Hepatocyte (in vitro differentiated cells): Measurements from ENCODE around the gene CRX.

Experiments used
- CTCF ChIP-seq: fragments of 200-600 bp; sonication (generic); IDR thresholded peaks from 2 replicates; pipeline ENCODE4 v1.5.1; 2016; ENCODE audit warnings: antibody characterized with exemption, mild to moderate bottlenecking; ENCODE audit not compliant: poor library complexity
- EZH2phosphoT487 ChIP-seq: fragments of 200-600 bp; sonication (generic); IDR thresholded peaks from one replicate; pipeline ENCODE4 v1.6.1; 2018; ENCODE audit warnings: antibody characterized with exemption, mild to moderate bottlenecking, low read depth, moderate library complexity; ENCODE audit not compliant: unreplicated experiment, severe bottlenecking

GRCh38 chr19:47860602-47861297 lies 39.0 kb downstream of the CRX start:
- TF ChIP-seq CTCF (no peak), EZH2phosphoT487 (no peak)
